SHP77 treated with DMSO at 0.1 percent for 48 hours (cell line): Measurements from ENCODE around the gene PDE11A.
"Not testable (repeated sequence)": the region's sequence is repeated elsewhere in the genome, so short reads cannot be mapped to it uniquely, and the experiment has no call there.

ENCODE experiments used
- DNase-seq: peaks from one replicate; lab custom pipeline; 2025; lab: John Stamatoyannopoulos, UW

Gene PDE11A

DNA sequence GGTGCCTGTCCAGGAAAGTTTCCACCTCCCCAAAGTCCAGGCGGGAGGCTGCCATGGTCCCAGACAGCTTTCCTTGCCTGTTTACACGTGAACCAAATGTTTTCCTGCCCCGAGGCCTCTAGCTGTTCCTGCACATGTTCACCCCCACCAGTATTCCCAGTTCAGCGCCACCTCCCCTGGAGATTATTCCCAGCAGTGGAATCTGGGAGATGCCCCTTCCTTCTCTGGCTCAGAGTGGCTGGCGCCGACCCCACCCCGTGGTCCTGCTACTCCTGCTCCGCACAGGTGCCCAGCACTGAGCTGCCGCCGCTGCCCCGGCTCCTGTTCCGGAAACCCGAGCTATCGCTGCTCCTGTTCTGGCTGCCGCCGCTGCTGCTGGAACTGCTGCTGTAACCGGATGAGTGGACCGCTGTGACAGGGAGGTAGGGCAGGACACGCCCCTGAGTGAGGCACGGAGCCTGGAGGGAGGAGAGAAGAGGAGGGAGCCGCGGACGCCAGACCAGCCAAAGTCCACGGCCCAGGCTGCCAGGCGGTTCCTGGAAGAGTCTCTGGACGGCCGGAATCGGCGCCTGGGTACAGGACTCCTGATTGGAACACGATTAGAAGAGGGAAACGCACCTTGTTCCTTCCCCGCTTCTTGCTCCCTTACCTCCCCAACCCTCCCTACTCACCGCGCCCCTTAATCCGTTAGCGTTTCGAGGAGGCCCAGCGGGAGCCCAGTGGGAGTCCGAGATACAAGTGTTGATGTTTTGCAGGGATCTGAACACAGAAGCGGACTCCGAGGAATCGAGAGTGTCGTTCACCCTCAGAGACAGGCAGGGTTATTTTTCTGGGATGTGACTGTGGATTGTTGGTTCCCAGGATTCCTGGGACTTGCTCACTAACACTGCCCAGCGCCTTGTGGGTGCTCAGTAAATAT, at the start of gene PDE11A:
Gene PDE11A, minus strand, starts transcription at position 395 of the 919 bp plus-strand sequence. Its CDS starts 340 bp downstream, at position 55.
- DNase-seq = peak; percentile 10

GRCh38 chr2:178119179-178119922, 46.8 kb upstream of the PDE11A start:
- no peak for DNase-seq

DNA sequence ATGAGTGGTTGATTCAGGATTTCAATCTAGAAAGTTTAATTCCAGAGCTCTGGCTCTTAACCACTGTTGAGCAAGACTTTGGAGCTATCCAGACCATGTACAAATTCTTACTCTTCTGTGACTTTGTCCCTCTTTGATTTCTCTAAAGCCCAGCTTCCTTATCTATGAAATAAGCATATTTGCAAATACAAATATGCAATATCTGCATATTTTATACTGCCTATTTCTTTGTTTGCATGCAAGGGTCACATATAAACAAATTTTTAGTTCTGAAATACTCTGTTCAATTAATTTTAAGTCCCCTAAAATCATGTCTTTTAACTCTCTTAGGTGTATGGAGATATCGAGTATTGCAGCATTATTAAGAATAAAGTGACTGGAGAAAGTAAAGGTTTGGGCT, 45.1 kb upstream of the PDE11A start:
- no peak for DNase-seq

GRCh38 chr2:178115271-178115670, 42.7 kb upstream of the PDE11A start:
- DNase-seq = no peak

DNA sequence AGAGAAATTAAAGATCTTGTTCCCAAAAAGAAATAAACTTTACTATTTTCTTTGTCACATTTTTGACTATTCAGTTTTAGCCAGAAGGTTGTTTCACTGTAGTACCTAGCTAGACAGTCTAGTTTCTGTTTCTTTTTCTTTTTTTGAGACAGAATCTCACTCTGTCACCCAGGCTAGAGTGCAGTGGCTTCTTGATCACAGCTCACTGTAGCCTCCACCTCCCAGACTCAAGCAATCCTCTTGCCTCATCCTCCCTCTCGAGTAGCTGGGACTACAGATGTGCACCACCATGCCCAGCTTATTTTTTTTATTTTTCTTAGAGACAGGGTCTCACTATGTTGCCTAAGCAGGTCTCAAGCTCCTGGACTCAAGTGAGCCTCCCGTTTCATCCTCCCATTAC, 41.9 kb upstream of the PDE11A start:
- no peak for DNase-seq

DNA sequence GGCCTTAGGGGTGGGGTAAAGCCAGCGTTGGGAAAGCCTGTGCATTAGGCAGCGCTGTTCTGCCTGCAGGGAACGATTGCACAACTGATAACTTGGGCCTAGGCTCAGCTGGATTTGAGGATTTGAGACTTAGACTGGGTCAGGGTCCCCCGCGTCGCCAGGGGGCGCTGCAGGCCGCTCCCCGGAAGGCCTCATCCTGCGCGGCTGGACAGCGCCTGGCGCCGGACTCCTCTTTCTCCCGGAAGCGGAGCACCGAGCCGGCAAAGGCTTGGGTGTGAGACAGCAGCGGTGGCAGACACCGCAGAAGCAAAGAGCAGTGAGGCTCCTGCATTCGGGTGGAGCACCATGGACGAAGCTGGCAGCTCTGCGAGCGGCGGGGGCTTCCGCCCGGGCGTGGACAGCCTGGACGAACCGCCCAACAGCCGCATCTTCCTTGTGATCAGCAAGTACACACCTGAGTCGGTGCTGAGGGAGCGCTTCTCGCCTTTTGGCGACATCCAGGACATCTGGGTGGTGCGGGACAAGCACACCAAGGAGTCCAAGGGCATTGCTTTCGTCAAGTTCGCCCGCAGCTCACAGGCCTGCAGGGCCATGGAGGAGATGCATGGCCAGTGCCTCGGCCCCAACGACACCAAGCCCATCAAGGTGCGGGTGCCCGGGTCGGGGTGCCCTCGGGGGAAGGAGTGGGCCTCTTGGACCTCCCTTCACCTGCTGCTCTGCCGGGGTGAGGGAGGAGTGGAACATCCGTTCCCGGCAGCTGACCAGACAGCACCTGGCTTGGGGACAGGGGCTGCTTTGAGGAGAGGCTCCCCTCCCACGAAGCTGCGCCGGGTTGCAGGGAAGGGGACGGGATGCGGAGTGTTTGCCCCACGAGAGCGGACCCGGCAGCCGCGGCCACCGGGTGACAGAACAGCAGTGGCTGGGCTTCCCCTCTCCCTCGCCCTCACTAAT, 39.9 kb upstream of the PDE11A start, which contains the start of gene RBM45:
Gene RBM45, plus strand, starts transcription at position 236 of the 951 bp plus-strand sequence. Its CDS starts 110 bp downstream, at position 346.
- peak; percentile 43 for DNase-seq

DNA sequence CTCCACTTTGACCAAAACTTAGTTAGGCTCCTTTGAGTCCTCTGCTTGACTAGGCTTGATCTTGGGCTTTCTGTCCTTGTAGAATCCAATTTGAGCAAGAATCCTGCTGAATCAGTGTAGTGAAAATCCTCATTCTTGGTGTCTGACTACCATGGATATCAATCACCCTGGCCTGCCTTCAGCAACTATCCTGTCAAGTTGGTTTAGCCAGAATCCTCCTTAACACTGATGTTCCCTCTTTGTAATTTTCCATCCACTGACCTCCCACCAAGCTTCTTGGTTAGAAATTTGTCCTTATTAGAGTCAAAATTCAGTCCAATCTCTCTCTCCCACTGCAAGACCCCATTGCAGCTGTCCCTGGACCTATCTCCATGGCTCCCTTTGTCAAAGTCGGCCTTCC, 39.2 kb upstream of the PDE11A start:
- no peak for DNase-seq

- no peak for DNase-seq
These were observed 38.1 kb upstream of the PDE11A start for GRCh38 chr2:178110681-178111080.

GRCh38 chr2:178109813-178110212, 37.2 kb upstream of the PDE11A start:
- peak; percentile 41 for DNase-seq

- no peak for DNase-seq
These were observed 35.6 kb upstream of the PDE11A start for GRCh38 chr2:178108176-178108575.

GRCh38 chr2:178106053-178106452, 33.5 kb upstream of the PDE11A start:
- no peak for DNase-seq

GRCh38 chr2:178105566-178105965, 33.0 kb upstream of the PDE11A start:
- DNase-seq = no peak

- DNase-seq = no peak
These were observed 28.9 kb upstream of the PDE11A start for GRCh38 chr2:178101321-178102079.

DNA sequence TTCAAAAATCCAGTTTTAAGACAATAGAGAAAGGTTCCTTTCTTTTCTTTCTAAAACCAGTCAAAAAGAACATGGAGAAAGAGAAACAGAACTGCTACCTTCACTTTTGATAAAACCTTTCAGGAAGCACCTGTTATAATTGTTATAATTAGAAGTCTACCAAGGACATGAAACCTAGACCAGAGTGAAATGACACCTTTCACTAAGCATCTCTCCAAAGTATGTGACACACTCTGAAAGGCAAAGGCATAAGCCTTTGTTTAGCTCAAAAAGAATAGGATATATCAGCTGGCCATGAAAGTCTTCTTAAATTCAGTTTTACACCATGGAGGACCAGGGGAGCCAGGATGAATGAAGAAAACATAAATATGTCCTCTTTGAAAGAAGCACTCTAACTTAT, 20.9 kb upstream of the PDE11A start:
- DNase-seq = no peak

- no peak for DNase-seq
These were observed 16.2 kb upstream of the PDE11A start for GRCh38 chr2:178088774-178089270.

- DNase-seq = no peak
These were observed 11.7 kb upstream of the PDE11A start for GRCh38 chr2:178084273-178084672.

GRCh38 chr2:178082408-178083045, 9.9 kb upstream of the PDE11A start:
- DNase-seq = no peak

DNA sequence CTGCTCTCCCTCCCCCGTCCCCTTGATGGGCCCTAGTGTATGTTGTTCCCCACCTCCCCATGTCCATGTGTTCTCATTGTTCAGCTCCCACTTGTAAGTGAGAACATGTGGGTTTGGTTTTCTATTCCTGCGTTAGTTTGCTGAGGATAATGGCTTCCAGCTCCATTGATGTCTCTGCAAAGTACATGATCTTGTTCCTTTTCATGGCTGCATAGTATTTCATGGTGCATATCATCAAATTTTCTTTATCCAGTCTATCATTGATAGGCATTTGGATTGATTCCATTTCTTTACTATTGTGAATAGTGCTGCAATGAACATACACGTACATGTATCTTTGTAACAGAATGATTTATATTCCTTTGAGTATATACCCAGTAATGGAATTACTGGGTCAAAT, 6.7 kb upstream of the PDE11A start:
- not testable (repeated sequence) for DNase-seq

DNA sequence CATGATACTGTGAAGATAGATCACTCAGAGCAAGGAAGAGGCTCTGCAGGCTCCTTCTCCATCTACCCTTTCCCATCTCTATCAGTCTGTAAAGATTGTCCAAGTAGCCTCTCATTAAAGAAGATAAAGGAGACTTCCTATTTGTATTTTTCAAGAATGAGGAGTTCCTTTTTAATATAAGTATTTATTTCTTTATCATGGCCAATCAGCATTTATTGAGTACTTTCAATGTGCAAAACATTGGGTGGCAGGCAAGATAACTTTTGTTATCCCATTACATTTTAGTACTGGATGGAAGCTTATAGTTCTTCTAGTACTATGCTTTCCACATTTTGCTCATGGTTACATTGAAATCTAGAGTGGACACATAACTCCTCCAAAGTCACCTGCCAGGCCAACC, 3.6 kb upstream of the PDE11A start:
- no peak for DNase-seq

GRCh38 chr2:178075006-178075326, 2.4 kb upstream of the PDE11A start:
- no peak for DNase-seq
